Endothelial cell of umbilical vein (primary cell): Measurements from ENCODE around the gene SEMA4D. TPM values are rescaled to one million over a fixed set of nuclear protein-coding genes. Genes with fewer than 3 reads are reported as not detected.

Experiments used
- BruUV-seq: library from RNA; stranded (reverse); fragments of 400-500 nt; replicated peaks from 2 replicates; lab custom pipeline; 2021; lab: Mats Ljungman, UMichigan
- CTCF ChIA-PET: fragments of 300-600, 350-600 bp; sonication (Branson Sonifier 250); formaldehyde crosslinking; loops from one replicate; lab custom pipeline; 2021; ENCODE audit warnings: antibody characterized with exemption, inconsistent platforms; lab: Charles Lee
- POLR2A ChIA-PET: fragments of 300-600, 350-600 bp; sonication (Branson Sonifier 250); formaldehyde crosslinking; loops from one replicate; lab custom pipeline; 2021; ENCODE audit warnings: antibody characterized with exemption, inconsistent platforms; lab: Charles Lee
- DNase-seq: peaks from one replicate; pipeline ENCODE4 v3.0.0-alpha.2; 2011; ENCODE audit warnings: low read depth, low spot score
- FAIRE-seq: peaks from 2 replicates; lab custom pipeline; 2011; peaks lifted over from hg19 to GRCh38; lab: Jason Lieb, UNC
- H2AFZ ChIP-seq: 2 replicates; pipeline ENCODE4 v1.6.0; 2012; ENCODE audit warnings: low read depth, low read length, control low read depth, inconsistent platforms
- H3K27ac ChIP-seq: 2 replicates; pipeline ENCODE4 v1.5.1; 2011; ENCODE audit warnings: low read depth, mild to moderate bottlenecking, control low read depth, low read length, moderate library complexity; ENCODE audit not compliant: insufficient read depth
- H3K27me3 ChIP-seq, 2 experiments: 2 replicates each; pipeline versions ENCODE4 v1.6.0 to v1.6.1; 2011; ENCODE audit warnings: low read length in 2 of 2, mixed read lengths in 1 of 2; ENCODE audit not compliant: control insufficient read depth in 2 of 2, insufficient read depth in 2 of 2
- H3K36me3 ChIP-seq, 2 experiments: 2 replicates in 1 of 2; 3 replicates in 1 of 2; pipeline ENCODE4 v1.5.1; 2011; ENCODE audit warnings: low read length in 2 of 2, mild to moderate bottlenecking in 1 of 2, moderate library complexity in 1 of 2; ENCODE audit not compliant: control insufficient read depth in 2 of 2, insufficient read depth in 2 of 2; ENCODE audit errors: extremely low read depth in 1 of 2
- H3K4me1 ChIP-seq: 3 replicates; pipeline ENCODE4 v1.5.1; 2011; ENCODE audit warnings: mild to moderate bottlenecking, low read length; ENCODE audit not compliant: control insufficient read depth, insufficient read depth; ENCODE audit errors: extremely low read depth
- H3K4me2 ChIP-seq: 2 replicates; pipeline ENCODE4 v1.6.1; 2011; ENCODE audit warnings: low read length, control low read depth, mixed read lengths; ENCODE audit not compliant: insufficient read depth
- H3K4me3 ChIP-seq, 3 experiments: fragments of 200-600 bp in 1 of 3; sonication (generic), shearing (Covaris generic) in 1 of 3; replicated peaks in 1 of 3; 2 replicates each; pipeline ENCODE4 v1.5.1; 2011 to 2016; ENCODE audit warnings: control low read depth in 3 of 3, low read length in 3 of 3, mild to moderate bottlenecking in 2 of 3, inconsistent platforms in 1 of 3, low read depth in 1 of 3, moderate library complexity in 1 of 3; ENCODE audit not compliant: insufficient read depth in 1 of 3
- H3K79me2 ChIP-seq: 2 replicates; pipeline ENCODE4 v1.6.0; 2012; ENCODE audit warnings: low read length, inconsistent platforms; ENCODE audit not compliant: control insufficient read depth, insufficient read depth
- H3K9ac ChIP-seq: replicated peaks from 2 replicates; pipeline ENCODE3; 2011; ENCODE audit warnings: low read length, control low read depth; ENCODE audit not compliant: insufficient read depth; ENCODE audit errors: extremely low read depth
- H3K9me1 ChIP-seq: replicated peaks from 3 replicates; pipeline ENCODE4 v1.6.0; 2011; ENCODE audit warnings: mild to moderate bottlenecking, low read length; ENCODE audit not compliant: control insufficient read depth, insufficient read depth; ENCODE audit errors: extremely low read depth
- H3K9me3 ChIP-seq: replicated peaks from 2 replicates; pipeline ENCODE4 v1.5.1; 2012; ENCODE audit warnings: low read length, inconsistent platforms; ENCODE audit not compliant: control insufficient read depth, insufficient read depth
- H4K20me1 ChIP-seq: replicated peaks from 2 replicates; pipeline ENCODE3; 2011; ENCODE audit warnings: mild to moderate bottlenecking, low read length; ENCODE audit not compliant: control insufficient read depth, insufficient read depth; ENCODE audit errors: extremely low read depth
- CTCF ChIP-seq, 2 donors: IDR thresholded peaks; 1 replicate in 1 of 2; 2 replicates in 1 of 2; pipeline ENCODE4 v1.5.1; 2011; ENCODE audit warnings: low read length in 2 of 2, mild to moderate bottlenecking in 2 of 2, moderate library complexity in 2 of 2, control low read depth in 1 of 2, inconsistent platforms in 1 of 2, low read depth in 1 of 2; ENCODE audit not compliant: insufficient read depth in 1 of 2; ENCODE audit errors: extremely low read depth in 1 of 2
- EZH2 ChIP-seq: IDR thresholded peaks from 2 replicates; pipeline ENCODE4 v1.6.1; 2012; ENCODE audit warnings: borderline replicate concordance, low read depth, mild to moderate bottlenecking, moderate library complexity, low read length, inconsistent platforms; ENCODE audit not compliant: severe bottlenecking
- FOS ChIP-seq: IDR thresholded peaks from 2 replicates; pipeline ENCODE4 v1.6.1; 2011; ENCODE audit warnings: mild to moderate bottlenecking, low read length, moderate library complexity, borderline replicate concordance; ENCODE audit not compliant: insufficient read depth
- GATA2 ChIP-seq: IDR thresholded peaks from 2 replicates; pipeline ENCODE4 v1.7.0; 2011; ENCODE audit warnings: low read depth, mild to moderate bottlenecking, moderate library complexity, mixed read lengths, low read length; ENCODE audit not compliant: insufficient read length, insufficient read depth
- JUN ChIP-seq: IDR thresholded peaks from 2 replicates; pipeline ENCODE4 v1.6.1; 2011; ENCODE audit warnings: borderline replicate concordance, low read depth; ENCODE audit not compliant: insufficient read length, insufficient read depth
- MYC ChIP-seq: IDR thresholded peaks from one replicate; pipeline ENCODE4 v1.6.1; 2011; ENCODE audit warnings: mild to moderate bottlenecking, low read depth, low read length
- POLR2A ChIP-seq: IDR thresholded peaks from 2 replicates; pipeline ENCODE4 v1.6.1; 2012; ENCODE audit warnings: low read depth, mild to moderate bottlenecking, control low read depth, low read length
- POLR2AphosphoS5 ChIP-seq: IDR thresholded peaks from 2 replicates; pipeline ENCODE4 v1.6.1; 2012; ENCODE audit warnings: low read depth, mild to moderate bottlenecking, control low read depth, low read length, moderate library complexity; ENCODE audit not compliant: insufficient read depth
- dilution Hi-C: fragments of 300-500 bp; cut with MboI; formaldehyde crosslinking; loops from one replicate; pipeline ENCODE4 v1.15.0; 2019; ENCODE audit warnings: low sequenced_read_pairs; ENCODE audit not compliant: extremely low pct_ligation_motif_present
- intact Hi-C: fragments of 100-400 bp; cut with micrococcal nuclease; formaldehyde crosslinking; loops from one replicate; pipeline ENCODE4 v1.10.0; 2022
- polyA plus RNA-seq, 4 experiments: library from polyadenylated mRNA; depleted of rRNA in 3 of 4; stranded (reverse) in 3 of 4; unstranded in 1 of 4; fragments of >200 nt; gene quantifications; 2 replicates each; pipeline versions ENCODE4 v1.2.1 to v1.2.3, GENCODE V29; 2011 to 2012; ENCODE audit warnings: missing spikeins in 1 of 4
- total RNA-seq: library from RNA; stranded (reverse); gene quantifications from 2 replicates; pipeline ENCODE4 v1.2.3, GENCODE V29; 2021
- TF ChIP-seq, protein P1 (sequence below): IDR thresholded peaks from 2 replicates; pipeline ENCODE4 v1.6.1; 2011; ENCODE audit not compliant: insufficient read depth, insufficient read length

SEMA4D gene
- total and polyA plus RNA-seq, 2 donors (not counting 3 experiments of a cell fraction or from before 2014, with no cell fraction given): 3.9 to 15.7 TPM

DNA sequence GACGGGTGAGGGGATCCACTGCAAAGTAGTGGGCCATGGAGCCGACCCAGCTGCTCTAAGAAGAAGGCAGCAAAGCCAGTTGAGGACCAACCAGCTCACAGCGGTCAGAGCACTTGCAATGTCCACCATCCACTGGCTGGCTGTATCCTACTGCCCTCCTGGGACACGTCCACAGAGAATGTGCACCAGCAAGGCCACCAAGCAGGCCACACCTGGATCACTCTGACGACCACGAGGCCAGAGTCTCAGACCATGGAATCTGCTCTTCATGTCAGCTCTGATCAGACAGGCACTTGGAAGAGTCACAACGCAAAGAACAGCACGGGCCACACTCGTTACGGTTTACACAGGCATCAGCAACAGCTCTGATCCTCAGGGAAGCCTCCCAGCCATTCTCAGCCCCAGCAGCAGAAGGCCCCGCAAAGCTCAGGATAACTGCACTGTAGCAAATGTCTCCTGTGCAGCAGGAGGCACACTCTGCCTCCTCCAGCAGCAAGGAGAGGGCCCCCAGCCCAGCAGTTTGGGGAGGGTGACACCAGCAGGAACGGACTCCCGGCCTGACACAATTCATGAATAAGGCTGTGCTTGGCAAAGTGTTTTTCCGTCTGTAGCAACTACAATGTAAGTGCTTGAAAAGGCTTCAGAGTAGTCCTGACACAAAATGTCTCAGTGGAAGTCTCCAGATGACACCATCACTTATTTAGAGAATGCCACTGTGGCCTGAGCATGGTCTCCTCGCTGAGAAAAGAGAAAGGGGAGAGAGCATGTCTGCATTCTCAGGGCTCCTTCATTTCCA is 15.7 kb downstream of the SEMA4D start:
- CTCF ChIA-PET: no interaction called here
- Histone ChIP-seq H3K9me3 (no peaks in the 10 kb centered on the region), H3K36me3 (no peaks in the 10 kb centered on the region), H3K9ac (no peak overlapping the region), H4K20me1 (no peaks in the 10 kb centered on the region), H2AFZ (no peak overlapping the region), H3K27me3 (no peaks in the 10 kb centered on the region), H3K4me3 (no peak overlapping the region), H3K4me2 (no peak overlapping the region), H3K4me1 (peaks cover 15% of the 10 kb centered on the region), H3K79me2 (no peaks in the 10 kb centered on the region), H3K9me1 (no peaks in the 10 kb centered on the region), H3K27ac (no peak overlapping the region)
- intact Hi-C loops: no loop called here
- DNase-seq: no peak
- no peak for FAIRE-seq
- TF ChIP-seq JUN (no peak), POLR2A (no peak), MYC (no peak), CTCF (IDR thresholded peaks at IDR 0.05; ENCODE audit: extremely low read depth in 1 of 2, insufficient read depth in 1 of 2, low read depth in 1 of 2, low read length in 2 of 2) (no peak), GATA2 (no peak), POLR2AphosphoS5 (no peak), FOS (no peak), EZH2 (no peak)
- TF ChIP-seq, protein P1, sequence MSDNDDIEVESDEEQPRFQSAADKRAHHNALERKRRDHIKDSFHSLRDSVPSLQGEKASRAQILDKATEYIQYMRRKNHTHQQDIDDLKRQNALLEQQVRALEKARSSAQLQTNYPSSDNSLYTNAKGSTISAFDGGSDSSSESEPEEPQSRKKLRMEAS: no peak
- POLR2A ChIA-PET: no interaction called here
- dilution Hi-C loops: no loop called here
- no TSS peak for BruUV-seq
